GM18873 (cell line): ENCODE results near the gene HARS2.
"Not testable (repeated sequence)": the region's sequence is repeated elsewhere in the genome, so short reads cannot be mapped to it uniquely, and the experiment has no call there.

Experiments used
- ATAC-seq: cut with Tn5 transposase; IDR thresholded peaks from one replicate; pipeline ENCODE4 v1.9.1; 2021; ENCODE audit warnings: mild to moderate bottlenecking, moderate library complexity, moderate number of reproducible peaks; ENCODE audit not compliant: unreplicated experiment, low FRiP score

HARS2 gene

DNA sequence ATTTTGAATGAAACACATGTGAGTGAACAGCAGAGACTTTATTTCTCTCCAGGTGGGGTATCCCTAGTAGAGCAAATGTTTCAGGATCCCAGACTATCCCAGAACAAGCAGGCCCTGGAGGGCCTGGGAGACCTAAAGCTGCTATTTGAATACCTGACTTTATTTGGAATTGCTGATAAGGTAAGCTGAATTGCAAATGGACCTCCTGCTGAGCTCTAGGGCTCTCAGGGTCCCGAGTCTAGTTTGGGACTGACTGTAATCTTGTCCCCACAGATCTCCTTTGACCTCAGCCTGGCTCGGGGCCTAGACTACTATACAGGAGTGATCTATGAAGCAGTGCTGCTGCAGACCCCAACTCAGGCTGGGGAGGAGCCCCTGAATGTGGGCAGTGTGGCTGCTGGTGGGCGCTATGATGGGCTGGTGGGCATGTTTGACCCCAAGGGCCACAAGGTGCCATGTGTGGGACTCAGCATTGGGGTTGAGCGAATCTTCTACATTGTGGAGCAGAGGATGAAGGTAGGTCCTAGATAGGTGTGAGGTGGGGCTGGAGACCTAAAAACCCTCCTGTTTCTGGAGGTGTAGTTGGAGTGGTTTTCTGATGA lies 5.7 kb downstream of the HARS2 start:
- no peak for ATAC-seq

DNA sequence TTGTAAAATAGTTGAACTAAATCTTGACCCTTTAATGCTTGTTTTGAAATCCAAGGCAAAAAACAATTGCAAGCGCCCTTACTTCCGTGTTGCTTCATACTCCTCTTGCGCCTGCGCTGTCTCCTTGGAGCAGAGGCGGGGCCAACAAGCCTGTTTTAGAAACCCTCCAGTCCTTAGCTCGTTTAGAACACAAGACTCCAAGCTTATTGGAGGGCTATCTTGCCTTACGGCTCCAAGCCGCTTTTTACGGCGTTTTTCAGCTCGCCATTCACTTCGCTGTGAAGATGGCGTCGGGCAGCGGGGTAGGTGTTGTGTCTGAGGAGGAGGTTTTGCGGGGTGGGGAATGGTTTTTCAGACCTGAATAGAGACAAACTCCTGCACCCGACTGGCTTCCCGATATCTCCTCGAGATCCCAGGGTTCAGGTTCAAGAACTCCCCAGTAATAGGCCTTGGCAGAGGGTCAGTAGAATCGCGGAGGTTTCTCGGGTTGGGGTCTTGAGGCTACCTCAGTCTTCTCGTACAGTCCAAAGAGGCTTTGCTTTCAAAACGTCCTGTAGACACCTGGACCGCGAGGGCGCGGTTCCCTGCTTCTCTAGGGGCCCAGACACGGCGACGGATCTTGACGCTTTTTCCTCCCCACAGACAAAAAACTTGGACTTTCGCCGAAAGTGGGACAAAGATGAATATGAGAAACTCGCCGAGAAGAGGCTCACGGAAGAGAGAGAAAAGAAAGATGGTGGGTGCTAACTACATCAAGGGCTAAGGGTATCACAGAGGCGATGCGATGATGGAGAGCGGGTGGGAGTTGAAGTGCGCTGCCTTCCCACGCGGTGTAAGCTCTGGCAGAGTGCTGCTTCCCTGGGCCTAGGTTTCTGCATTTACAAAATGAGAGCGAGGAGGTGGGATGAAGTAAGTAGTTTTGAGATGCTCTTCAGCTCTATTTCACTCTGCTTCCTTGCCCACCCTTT lies 9.2 kb downstream of the HARS2 start, which contains the start of gene ZMAT2:
Gene ZMAT2 (plus strand): TSS at position 271 of the 968 bp plus-strand sequence. CDS start 14 bp downstream, at position 285.
- ATAC-seq: peak; percentile 92

DNA sequence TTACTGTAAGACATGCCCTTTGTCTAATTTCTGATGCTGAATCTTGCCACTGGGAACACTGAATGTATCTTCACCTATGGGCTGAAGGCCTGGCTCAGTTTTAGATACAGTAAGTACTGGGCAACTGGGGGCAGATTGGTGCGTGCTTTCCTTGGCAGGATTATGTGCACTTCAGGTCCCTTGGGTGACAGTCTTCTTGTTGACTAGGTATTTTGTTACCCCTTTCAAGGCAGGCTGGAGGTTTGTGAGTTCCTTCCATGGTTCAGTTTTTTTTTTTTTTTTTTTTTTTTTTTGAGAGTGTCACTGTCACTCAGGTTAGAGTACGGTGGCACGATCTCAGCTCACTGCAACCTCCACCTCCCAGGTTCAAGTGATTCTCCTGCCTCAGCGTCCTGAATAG lies 16.6 kb downstream of the HARS2 start:
- no peak for ATAC-seq

DNA sequence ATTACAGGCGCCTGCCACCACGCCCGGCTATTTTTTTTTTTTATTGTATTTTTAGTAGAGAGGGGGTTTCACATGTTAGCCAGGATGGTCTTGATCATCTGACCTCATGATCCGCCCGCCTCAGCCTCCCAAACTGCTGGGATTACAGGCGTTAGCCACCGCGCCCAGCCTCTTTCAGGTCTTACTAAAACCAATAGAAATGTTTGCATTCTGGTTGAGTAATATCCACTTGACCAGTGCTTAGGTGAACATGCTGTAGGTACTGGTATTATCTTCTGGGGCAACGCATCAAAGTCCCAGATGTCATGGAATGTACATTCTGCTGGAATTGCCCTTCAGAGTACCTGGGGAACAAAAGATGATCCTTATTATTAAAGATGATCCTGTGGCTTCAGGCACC lies 17.5 kb downstream of the HARS2 start:
- ATAC-seq: not testable (repeated sequence)

DNA sequence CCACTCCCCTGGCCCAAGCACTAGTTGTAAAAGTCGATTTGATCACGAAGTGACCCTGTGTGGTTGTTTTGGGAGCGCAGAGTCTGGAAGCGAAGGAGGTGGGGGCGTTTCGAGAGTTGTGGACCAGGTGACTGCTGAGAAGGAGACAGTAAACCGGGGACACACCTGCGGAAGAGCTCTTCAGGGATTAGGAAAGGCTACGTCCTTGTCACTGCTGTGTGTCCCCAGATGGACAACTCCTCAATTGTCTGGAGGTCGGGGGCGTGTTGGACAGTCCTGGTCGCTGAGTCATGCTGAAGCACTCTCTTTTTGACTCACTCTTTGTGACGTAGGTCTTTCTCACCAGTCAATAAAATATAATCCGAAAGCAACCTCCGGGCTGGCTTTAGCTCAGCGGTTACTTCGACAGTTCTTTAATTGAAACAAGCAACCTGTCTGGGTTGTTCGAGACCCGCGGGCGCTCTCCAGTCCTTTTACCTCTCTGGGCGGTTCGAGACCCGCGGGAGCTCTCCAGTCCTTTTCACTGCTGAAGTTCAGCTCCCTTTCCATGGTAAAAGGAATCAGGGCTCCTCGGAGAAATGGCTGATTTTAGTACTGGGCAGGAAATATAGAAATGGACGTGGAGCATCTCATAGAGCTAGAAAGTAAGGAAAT lies 19.8 kb downstream of the HARS2 start:
- peak; percentile 90 for ATAC-seq

DNA sequence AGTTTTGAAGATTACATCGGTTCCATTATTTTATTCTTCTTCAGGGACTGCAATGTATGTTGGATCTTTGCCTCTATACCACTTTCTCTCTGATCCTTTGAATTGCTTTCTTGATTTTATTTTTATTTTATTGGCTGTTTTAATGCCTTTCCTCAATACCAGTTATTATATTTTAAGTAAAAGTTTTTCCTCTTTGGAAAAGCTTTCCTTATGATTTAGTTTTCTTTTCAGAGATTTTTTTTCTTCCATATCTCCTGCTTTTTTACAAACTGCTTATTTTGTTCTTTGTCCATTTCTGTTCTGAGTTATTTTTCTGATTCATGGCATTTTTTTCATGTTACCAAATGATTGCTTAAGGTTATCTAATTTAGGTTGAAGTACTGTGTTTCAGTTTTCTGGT lies 20.5 kb downstream of the HARS2 start:
- no peak for ATAC-seq

DNA sequence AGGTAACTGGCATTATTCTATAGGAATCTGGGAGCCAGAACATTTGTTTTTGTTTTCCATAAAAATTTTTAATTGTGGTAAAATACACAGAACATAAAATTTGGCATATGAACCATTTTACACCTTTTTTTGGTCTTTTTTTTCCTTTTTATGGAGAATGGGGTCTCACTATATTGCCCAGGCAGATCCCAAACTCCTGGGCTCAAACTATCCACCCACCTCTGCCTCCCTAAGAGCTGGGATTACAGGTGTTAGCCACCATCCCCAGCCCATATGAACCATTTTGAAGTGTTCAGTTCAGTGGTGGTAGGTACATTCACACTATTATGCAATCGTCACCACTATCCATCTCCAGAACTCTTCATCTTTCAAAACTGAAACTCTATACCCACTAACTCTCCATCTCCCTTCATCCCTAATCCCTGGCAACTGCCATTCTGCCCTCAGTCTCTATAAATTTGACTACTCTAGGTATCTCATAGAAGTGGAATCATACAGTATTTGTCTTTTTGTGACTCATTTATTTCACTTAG lies 22.4 kb downstream of the HARS2 start:
- ATAC-seq: no peak

DNA sequence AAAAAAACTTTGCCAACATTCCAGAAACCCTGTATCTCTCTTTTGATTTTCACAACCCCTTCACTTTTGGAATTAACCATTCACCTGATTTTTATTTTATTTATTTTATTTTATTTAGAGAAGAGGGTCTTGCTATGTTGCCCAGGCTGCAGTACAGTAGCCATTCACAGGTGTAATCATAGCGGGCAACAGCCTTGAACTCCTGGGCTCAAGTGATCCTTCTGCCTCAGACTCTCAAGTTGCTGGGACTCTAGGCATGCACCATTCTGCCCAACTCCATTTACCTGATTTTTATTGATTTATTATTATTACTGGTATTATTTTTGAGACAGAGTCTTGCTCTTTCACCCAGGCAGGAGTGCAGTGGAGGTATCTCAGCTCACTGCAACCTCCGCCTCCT lies 25.0 kb downstream of the HARS2 start:
- not testable (repeated sequence) for ATAC-seq

DNA sequence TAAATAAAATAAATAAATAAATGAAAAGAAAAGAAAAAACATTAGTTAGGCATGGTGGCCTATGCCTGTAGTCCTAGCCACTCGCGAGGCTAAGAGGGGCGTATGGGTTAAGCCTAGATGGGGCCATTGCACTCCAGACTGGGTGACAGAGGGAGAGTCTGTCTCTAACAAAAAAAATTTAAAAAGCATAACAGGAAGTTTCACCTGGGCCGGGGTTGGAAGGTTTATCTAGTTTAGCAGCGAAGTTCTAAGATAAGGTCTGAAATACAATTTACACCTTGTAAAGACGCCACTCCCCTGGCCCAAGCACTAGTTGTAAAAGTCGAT lies 27.0 kb downstream of the HARS2 start:
- ATAC-seq: no peak

DNA sequence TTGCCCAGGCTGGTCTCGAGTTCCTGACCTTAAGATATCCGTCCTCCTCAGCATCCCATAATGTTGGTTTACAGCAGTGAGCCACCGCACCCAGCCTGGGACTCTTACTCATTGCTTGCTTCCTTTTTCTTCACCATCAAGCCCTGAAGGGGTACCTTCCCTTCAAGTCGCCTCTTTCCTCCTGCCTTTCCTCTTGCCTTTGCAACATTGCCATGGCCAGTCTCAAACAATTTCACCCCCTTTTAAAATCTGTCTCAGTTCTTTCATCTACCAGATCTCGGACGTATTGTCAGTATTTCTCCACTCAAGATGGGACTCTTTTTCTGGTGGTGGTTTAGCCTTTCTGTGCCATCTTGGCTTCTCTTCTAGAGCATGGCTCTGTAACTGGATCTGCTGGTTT lies 29.5 kb downstream of the HARS2 start:
- ATAC-seq: not testable (repeated sequence)

DNA sequence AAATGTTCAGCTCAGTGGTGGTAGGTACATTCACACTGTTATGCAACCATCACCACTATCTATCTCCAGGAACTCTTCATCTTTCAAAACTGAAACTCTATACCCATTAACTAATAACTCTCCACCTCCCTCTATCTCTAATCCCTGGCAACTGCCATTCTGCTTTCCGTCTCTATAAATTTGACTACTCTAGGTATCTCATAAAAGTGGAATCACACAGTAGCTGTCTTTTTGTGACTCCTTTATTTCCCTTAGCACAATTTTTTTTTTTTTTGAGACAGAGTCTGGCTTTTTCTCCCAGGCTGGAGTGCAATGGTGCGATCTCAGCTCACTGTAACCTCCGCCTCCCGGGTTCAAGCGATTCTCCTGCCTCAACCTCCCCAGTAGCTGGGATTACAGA lies 30.1 kb downstream of the HARS2 start:
- not testable (repeated sequence) for ATAC-seq

DNA sequence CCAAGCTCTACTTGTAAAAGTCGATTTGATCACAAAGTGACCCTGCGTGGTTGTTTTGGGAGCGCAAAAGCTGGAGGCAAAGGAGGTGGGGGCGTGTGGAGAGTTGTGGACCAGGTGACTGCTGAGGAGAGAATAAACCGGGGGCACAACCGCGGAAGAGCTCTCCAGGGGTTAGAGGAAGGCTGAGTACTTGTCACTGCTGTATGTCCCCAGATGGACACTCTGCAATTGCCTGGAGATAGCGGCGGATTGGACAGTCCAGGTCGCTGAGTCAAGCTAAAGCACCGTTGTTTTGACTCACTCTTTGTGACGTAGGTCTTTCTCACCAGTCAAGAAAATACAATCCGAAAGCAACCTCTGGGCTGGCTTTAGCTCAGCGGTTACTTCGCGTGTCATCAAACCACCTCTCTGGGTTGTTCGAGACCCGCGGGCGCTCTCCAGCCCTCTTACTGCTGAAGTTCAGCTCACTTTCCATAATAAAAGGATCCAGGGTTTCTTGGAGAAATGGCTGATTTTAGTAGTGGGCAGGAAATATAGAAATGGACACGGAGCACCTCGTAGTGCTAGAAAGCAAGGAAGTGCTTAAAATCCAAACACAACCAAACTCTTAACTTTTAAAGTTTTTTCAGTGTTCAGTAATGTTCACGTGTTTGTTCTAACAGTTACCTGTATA lies 34.7 kb downstream of the HARS2 start:
- ATAC-seq: no peak

DNA sequence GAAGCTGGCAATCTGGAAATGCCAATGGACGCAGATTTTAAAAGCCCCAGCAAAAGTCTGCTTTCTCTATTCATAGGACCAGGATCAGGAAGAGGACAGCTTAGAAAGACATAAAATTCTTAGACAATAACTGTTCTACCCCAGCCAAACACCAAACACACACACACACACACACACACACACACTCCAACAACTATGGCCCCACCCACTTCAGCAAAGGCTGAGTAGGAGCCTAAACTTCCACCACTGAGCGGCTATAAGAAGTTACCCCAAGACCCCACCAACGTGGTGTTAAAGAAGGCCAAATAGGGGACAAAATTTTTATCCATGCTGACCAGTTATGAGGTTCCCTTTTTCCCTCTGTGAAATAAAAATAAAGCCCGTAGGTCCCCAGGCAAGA lies 41.8 kb downstream of the HARS2 start:
- ATAC-seq: no peak

DNA sequence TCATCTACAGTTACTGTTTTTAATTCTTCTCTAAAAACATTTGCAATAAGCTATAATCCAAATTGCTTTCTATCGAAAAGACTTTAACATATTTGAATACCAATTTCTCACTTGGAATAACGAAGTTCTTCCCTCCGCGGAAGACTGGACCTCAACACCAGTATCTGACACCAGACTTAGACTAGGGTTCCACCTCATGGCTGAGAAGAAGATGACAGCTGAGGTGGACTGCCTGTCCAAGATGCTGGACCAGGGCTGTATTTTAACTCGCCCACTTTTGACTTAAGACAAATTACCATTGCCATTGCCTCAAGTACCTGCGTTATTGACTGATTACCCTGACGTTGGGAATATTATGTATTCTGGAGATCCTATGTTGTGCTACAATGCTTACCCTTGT lies 43.1 kb downstream of the HARS2 start:
- no peak for ATAC-seq

DNA sequence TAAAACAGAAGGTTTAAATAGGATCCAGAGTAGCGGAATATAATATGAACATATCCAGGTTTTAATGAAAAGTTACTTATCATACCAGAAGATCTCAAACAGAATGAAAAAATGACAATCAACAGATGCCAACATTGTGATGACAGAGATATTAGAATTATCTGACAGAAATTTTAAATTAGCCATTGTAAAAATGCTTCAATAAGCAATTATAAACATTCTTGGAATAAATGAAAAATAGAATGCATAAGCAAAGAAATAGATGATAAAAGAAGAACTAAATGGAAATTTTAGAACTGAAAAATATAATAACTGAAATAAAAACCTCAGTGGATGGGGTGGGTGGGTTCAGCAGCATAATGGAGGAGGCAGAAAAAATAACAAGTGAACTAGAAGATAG lies 46.2 kb downstream of the HARS2 start:
- ATAC-seq: no peak

DNA sequence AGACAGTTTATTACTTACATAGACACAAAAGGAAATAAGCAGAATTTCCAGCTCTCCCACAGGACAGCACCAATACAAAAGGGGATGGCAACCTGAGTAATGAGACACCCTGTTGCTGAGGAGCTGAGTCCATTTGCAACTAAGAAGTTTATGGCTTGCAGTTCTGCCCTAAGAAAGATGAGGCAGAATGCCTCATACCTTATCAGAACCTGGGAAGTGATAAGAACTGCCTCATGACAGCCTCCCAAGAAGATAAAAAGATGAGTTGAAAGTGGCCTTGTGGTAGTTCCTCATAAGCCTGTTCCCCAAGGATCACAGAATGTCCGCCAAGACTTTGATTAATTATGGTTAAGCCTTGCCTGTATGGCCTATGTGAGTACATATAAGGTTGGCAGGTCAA lies 50.7 kb downstream of the HARS2 start:
- ATAC-seq: no peak
